GM19467 (cell line): ENCODE measurements around the gene TUBB8.
"Not testable (repeated sequence)": the region's sequence is repeated elsewhere in the genome, so short reads cannot be mapped to it uniquely, and the experiment has no call there.

Experiments
- ATAC-seq: cut with Tn5 transposase; IDR thresholded peaks from one replicate; pipeline ENCODE4 v1.9.1; 2021; ENCODE audit warnings: mild to moderate bottlenecking, moderate library complexity; ENCODE audit not compliant: unreplicated experiment

Gene TUBB8

GRCh38 chr10:49926-50325 lies 830 bp upstream of the TUBB8 start:
- ATAC-seq, result not testable (repeated sequence)

DNA sequence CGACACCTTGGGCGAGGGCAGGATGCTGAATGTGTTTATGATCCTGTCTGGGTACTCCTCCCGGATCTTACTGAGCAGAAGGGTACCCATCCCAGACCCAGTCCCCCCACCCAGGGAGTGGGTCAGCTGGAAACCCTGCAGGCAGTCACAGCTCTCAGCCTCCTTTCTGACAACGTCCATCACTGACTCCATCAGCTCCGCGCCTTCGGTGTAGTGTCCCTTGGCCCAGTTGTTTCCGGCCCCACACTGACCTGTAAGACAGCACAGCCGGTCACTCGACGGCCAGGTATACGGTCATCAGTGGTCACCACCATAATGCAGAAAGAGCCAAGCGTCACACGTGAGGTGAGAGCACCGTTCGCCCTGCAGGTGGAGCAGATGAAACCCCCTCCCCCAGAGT lies 1.2 kb downstream of the TUBB8 start:
- ATAC-seq, result not testable (repeated sequence)

GRCh38 chr10:13315-13635 lies 35.8 kb downstream of the TUBB8 start:
- ATAC-seq, result not testable (repeated sequence)

DNA sequence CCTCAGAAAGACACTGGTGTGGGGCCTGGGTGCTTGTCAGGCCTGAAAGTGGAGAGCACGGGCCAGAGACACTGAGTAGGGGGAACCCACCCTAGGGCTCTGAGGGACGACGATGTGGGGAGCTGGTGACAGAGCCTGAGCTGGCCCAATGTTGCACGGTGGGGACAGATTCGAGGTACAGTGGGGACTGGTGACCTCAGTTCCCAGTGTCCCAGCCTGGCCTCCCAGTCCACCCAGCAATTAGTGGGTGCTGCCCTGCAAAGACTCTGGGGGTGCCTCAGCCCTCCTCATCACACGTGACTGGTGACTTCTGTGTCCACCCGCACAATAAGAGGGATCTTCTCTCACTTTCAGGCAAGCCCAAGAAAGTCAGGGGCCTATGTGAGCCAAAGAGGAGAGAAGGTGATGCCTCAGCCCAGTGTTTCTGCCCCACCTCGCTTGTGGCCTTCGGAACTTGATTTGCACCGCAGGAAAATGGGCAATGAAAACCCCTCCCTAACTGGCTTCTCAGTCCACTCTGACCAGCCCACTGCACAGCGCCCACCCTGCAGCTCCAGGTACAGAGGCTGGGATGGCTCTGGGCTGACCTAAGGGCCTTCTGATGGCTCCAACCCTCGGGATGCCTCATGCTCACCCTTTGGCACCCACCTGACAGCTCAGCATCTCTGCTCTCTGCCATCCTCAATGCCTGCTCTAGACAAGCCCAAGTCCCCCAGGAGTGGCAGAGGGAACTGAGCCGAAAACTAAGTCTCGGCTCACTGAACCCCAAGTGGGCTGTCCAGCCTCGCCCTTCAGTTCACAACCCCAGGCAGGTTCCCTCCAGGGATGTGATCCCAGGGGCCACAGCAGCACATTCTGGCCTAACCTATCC lies 36.4 kb downstream of the TUBB8 start:
- not testable (repeated sequence) for ATAC-seq

DNA sequence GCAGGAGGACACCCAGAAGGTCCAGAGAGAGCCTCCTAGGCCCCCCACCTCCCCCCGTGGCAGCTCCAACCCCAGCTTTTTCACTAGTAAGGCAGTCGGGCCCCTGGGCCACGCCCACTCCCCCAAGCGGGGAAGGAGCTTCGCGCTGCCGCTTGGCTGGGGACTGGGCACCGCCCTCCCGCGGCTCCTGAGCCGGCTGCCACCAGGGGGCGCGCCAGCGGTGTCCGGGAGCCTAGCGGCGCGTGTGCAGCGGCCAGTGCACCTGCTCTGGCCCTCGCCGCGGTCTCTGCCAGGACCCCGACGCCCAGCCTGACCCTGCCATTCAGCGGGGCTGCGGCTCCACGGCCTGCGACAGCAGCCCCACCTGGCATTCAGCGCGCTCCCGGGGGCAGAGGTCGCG lies 37.8 kb downstream of the TUBB8 start:
- ATAC-seq, result not testable (repeated sequence)

- ATAC-seq, result not testable (repeated sequence)
These were observed 38.7 kb downstream of the TUBB8 start for GRCh38 chr10:10261-10971.
